HG03460 (cell line): ENCODE results near the gene CALD1.

Source experiments
- ATAC-seq: cut with Tn5 transposase; IDR thresholded peaks from one replicate; pipeline ENCODE4 v1.9.1; 2021; ENCODE audit not compliant: unreplicated experiment

Gene CALD1

GRCh38 chr7:134826105-134826504 is 46.7 kb downstream of the CALD1 start:
- ATAC-seq, result no peak

- no peak for ATAC-seq
Observed at GRCh38 chr7:134827436-134827835, 48.0 kb downstream of the CALD1 start.

GRCh38 chr7:134827889-134828288 is 48.5 kb downstream of the CALD1 start:
- no peak for ATAC-seq

DNA sequence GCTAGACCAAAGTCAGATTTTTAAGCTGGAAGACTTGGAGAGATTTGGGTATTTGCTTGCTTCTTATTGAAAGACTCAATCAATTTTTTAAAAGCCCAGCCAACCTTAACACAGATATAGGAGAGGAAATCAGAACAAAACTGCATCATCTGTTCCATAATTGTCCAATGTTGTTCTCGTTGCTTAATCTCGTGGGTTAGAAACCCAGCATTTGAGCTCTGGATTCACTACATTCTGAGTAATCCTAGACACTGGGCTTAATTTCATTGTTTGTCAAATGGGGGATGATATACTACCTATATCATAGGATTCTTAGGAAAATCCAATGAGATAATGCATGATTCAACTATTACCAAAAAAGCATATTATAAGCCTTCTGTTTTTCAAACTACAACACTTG is 48.9 kb downstream of the CALD1 start:
- no peak for ATAC-seq

DNA sequence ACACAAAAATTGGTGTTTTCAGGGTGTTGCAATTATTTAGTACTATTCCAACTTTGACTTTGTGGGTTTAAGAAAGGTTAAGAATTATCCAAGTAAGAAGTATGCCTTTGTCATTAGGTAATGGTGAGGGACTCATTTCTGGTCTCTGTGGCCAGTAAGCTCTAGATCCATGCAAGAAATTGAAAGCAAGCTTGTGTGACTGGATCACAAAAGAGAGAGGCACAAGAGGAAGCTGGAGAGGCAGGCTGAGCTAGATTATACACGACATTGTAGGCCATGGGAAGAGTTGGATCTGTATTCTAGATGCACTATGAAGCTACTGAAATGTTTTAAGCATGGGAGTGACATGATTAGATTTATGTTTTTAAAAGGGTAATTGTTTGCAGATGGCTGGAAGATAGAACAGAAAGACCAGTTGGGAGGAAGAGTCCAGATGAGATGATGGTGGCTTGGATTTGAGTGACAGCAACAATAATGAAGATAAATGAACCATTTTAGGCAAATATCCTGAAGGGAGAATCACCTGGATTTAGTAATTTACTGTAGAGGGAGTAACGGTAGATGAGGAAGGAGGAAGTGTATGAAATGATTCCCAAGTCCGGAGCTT is 50.0 kb downstream of the CALD1 start:
- no peak for ATAC-seq

GRCh38 chr7:134831862-134832261 is 52.4 kb downstream of the CALD1 start:
- ATAC-seq, result no peak

- ATAC-seq, result no peak
Observed at GRCh38 chr7:134832367-134832766, 52.9 kb downstream of the CALD1 start.

DNA sequence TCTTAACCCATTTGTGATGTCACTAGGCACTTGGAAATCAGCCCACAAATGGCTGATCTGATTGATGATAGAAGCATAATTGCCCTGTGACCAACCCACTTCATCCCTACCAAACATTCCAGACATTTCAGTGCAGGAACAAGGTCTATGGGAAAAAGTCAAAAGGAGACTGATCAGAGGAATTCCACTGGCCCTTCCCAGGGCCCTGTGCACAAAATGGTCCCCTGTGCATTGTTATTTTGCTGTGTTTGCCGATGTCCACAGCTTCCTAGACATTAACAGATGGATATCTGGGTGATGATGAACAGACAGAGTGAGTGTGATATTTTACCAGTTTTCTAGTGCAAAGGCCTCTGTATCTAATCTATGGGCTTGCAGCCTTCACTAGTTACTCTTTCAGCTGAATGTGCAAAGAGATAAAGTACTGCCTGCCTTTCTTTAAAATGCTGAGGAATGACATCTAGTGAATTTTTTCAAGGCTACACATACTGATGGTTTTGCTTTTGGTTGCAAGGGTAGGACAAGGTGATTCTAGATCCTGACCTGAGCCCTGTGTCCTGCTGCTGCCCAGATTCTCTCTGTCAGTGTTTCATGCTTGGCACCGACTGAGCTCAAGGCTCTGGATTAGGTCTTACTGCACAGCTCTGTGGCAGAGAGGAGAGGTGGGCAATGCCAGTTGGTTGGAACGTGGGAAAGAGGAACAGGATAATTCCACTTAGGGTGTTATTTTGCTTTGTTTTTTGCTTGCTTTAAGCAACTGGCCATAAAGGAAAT is 55.4 kb downstream of the CALD1 start:
- ATAC-seq, result no peak

GRCh38 chr7:134835463-134835823 is 56.0 kb downstream of the CALD1 start:
- ATAC-seq, result no peak

- no peak for ATAC-seq
Observed at GRCh38 chr7:134836447-134836846, 57.0 kb downstream of the CALD1 start.

- ATAC-seq, result no peak
Observed at GRCh38 chr7:134839298-134839697, 59.9 kb downstream of the CALD1 start.

DNA sequence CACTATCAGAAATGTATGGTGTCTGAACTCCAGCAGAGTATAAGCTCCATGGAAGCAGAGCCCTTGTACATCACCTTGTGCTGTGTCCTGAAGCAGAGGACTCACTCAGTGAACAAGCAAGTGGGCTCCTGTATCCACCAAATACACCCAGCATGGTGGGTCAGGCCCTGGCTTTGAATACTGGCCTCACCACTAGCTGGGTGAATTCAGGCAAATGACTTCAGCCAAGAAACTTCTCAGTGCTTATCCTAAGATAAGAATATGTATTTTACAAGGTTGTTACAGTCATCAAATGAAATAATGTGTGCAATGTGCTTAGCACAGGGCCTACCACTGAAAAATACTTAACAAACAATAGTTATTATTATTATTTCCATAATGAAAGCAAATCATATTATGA is 62.6 kb downstream of the CALD1 start:
- no peak for ATAC-seq

DNA sequence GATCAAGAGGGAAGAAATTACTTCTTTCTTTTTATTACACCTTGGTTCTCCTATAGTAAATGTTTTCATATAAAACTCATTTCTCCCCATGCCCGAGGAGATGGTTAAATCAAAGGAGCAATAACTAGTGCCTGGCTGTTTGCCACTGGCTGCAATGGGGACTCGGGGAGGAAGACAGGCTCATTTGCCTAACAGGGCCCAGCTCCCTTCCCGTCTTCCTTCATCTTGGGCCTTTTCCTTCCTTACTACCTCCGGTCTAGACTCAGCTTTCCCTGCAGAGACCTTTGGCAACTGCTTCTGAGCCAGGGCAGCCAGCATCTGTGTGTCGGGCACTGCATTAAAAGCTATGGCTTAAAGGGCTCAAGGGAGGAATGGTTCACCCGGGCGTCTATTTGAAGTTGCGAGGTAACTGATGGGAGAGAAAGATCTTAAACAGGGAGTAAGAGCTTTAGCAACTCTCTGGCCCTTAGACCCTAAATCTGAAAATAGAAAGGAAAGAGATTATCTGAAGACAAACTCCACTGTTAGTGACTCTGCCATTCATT is 63.5 kb downstream of the CALD1 start:
- no peak for ATAC-seq

DNA sequence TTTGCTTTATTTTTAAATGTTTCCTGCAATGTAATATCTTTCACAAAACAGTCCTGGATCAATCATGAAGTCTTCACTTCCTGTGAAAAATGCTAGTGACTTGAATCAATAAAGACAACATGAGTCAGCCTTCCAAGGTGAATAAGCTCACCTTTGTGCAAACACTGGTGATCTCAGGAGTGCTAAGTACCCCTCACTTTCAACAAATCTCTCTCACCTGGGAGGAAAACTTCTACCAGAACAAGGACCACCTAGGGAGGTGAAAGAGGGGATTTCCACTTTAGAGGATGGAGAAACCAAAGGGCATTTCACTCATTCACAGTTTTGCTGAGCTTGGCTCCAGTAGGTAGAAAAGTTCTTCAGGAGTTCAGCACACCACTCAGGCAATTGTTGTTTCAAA is 64.8 kb downstream of the CALD1 start:
- no peak for ATAC-seq

GRCh38 chr7:134845461-134845860 is 66.0 kb downstream of the CALD1 start:
- ATAC-seq, result no peak

DNA sequence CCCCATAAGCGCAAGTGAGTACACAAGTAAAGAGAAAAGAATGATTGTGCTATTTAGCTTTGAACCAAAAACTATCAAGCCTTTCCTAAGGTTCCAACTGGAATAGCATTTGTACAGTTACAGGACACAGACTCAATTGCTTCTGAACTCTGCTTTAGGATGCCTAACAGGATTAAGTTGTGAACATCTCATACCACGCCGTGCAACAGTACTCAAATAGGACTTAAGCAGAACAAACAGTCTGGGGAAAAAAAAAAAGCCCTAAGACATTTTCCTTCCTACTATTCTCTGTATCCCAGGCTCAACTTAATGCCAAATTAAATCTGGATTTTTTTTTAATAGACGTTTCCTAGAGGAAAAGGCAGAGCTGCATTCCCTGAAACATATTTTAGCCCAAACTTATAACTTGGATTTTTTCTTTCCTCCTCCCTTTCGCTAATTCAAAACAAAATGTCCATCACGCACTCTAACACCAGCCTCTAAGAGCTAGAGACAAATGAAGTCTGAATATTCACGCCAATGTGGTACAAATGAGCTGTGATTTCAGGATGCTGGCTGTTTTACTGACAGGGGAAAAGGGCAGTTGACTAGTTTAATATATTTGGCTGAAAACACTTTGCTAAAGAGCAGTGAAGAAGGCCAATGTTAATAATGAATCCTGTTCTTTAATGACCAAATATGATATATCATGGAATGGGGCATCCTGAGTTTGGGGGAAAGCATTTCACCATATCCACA is 68.6 kb downstream of the CALD1 start:
- no peak for ATAC-seq

GRCh38 chr7:134850066-134850465 is 70.6 kb downstream of the CALD1 start:
- no peak for ATAC-seq

DNA sequence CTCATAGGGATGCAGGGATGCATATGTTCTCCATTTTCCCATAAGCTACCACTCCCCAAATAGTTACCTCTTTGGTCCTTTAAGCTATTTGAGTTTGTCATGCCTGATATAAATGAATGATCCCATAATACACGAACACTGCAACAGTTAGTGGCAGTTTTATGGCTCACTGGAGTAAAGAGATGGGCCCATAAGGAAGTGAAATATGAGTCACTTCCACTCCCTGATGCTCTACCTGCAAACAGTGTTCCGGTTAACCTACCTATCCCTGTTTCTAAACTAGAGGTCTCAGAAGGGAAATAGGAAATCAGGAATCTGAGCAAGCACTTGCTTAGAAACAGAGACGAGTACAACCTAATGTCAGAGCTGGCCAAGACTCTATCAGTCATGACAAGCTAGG is 71.7 kb downstream of the CALD1 start:
- no peak for ATAC-seq

DNA sequence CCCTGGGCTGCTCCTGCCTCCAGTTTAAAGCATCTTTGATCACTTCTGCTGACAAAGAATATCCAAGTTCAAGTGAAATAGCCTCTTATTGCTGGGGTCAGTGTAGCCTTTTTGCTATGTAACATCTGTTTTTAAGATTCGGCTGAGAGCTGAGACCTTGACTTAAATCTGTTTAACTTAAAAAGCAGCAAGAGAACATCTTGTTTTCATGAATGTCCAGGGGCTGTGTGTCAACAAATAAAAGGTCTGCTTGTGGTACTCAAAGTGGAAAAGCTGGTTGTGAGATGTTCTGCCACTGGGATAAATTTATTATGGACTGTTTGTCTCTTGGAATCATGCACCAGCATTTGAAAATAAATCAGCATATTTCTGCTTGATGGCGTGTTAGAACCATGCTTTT is 73.2 kb downstream of the CALD1 start:
- ATAC-seq, result no peak

GRCh38 chr7:134854816-134855215 is 75.4 kb downstream of the CALD1 start:
- ATAC-seq, result no peak

DNA sequence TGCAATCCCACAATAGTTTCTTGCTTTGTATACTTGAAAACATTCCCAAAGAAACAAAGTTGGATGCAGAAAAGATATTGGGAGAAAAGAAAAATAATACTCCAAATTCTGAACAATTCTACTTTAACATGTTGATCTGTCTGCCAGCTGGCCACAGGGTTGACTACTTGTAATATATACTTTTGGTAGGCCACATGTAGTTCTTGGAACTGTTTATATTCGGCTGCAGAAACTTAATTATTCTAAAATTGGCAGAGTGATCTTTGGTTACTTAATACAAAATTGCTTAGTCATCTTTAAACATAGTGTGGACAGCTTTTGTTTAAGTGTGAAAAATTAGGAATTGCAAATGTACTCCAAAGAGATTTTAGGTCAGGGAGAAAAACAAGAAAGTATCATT is 76.0 kb downstream of the CALD1 start:
- ATAC-seq, result no peak

DNA sequence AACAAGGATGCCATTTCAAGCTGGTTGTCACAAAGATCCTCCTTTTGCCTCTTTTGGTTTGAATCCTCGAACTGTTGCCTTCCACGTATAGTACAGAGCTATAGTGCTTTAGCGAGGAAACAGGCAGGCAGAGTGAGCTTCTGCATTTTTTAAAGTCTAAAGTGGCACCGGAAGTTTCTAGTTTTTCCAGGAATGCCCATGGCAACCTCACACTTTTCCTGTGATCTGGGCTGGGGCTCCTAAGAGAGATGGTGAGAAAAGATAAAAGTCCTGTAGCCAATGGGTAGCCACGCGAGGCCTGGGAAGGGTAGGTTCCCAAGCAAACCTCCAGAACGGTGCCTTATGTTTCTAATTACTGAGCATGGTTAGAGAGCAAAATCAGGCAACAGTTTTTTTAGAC is 76.7 kb downstream of the CALD1 start:
- ATAC-seq, result no peak
